ENCODE data around the gene PHACTR4. TPM values are rescaled to one million over a fixed set of nuclear protein-coding genes. Genes with fewer than 3 reads are reported as not detected.

Gene PHACTR4
- total RNA-seq, 1 experiment from 2014 or later = 50.7 TPM

DNA sequence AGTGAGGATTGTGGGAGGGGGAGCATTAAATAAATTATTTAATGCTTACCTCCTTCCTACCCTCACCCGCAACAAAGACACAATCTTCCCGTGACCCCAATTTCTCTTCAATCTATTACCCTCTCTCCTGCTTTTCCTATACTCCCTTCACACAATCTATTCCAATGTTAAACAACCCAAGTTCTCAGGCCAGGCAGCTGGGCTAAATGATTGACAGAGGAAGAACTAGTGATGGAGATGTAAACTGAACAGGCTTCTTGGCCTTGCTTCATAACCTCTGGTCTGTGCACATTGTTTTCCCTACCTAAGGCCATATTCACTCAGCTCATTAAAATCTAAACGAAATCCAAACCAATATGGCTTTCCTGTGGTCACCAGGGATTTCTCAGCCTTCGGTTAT, 132.4 kb downstream of the PHACTR4 start:
- TF ChIP-seq, protein P1, sequence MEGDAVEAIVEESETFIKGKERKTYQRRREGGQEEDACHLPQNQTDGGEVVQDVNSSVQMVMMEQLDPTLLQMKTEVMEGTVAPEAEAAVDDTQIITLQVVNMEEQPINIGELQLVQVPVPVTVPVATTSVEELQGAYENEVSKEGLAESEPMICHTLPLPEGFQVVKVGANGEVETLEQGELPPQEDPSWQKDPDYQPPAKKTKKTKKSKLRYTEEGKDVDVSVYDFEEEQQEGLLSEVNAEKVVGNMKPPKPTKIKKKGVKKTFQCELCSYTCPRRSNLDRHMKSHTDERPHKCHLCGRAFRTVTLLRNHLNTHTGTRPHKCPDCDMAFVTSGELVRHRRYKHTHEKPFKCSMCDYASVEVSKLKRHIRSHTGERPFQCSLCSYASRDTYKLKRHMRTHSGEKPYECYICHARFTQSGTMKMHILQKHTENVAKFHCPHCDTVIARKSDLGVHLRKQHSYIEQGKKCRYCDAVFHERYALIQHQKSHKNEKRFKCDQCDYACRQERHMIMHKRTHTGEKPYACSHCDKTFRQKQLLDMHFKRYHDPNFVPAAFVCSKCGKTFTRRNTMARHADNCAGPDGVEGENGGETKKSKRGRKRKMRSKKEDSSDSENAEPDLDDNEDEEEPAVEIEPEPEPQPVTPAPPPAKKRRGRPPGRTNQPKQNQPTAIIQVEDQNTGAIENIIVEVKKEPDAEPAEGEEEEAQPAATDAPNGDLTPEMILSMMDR (IDR thresholded peaks at IDR 0.05; ENCODE audit: unreplicated experiment) = no peak
- no TSS peak for BruUV-seq (replicated peaks)
- H3K4me1 Mint-ChIP-seq (ENCODE audit: insufficient read depth, unreplicated experiment) = peaks cover 12% of the 10 kb centered on the region
- DNase-seq (ENCODE audit: unreplicated experiment) = no peak
- H3K9me3 Mint-ChIP-seq (ENCODE audit: unreplicated experiment) = no peaks in the 10 kb centered on the region
- ChIA-PET POLR2A (interaction anchor here (0.7 to 1.0 kb wide), 2 partner anchors 29 to 259 kb away, joined by 3 read pairs; no protein-coding TSS in a partner anchor), CTCF (interaction anchor here (1.0 kb wide), 1 partner anchor 28 kb away, joined by 4 read pairs; no protein-coding TSS in a partner anchor)
- no peak overlapping the region for H3K4me3 Mint-ChIP-seq (ENCODE audit: unreplicated experiment)
- no peak overlapping the region for H3K27ac Mint-ChIP-seq (ENCODE audit: low read depth, unreplicated experiment)
- intact Hi-C loops (cut with micrococcal nuclease) = no loop called here
- no peaks in the 10 kb centered on the region for H3K27me3 Mint-ChIP-seq (ENCODE audit: insufficient read depth, unreplicated experiment)
- H3K36me3 Mint-ChIP-seq (ENCODE audit: insufficient read depth, unreplicated experiment) = peaks cover 44% of the 10 kb centered on the region

DNA sequence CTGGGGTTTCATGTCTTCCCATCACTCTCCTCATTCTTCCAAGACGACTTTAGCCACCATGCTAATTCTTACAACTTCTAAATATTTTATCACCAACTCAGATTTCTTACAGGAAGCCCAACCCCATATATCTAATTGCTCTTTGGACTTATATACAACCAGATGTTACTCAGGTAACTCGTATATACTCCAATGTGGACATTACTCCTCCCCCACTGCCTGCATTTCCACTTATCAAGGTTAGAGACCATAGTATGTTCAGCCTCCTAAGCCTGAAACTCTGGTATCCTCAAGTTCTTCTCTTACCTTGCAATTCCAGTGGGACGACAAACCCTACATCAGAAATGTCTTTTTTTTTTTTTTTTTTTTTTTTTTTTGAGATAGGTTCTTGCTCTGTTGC, 133.6 kb downstream of the PHACTR4 start:
- intact Hi-C loops (cut with micrococcal nuclease) = no loop called here
- Mint-ChIP-seq H3K4me1 (ENCODE audit: insufficient read depth, unreplicated experiment) (peaks cover 12% of the 10 kb centered on the region), H3K27ac (ENCODE audit: low read depth, unreplicated experiment) (no peak overlapping the region), H3K9me3 (ENCODE audit: unreplicated experiment) (no peaks in the 10 kb centered on the region), H3K4me3 (ENCODE audit: unreplicated experiment) (no peak overlapping the region), H3K27me3 (ENCODE audit: insufficient read depth, unreplicated experiment) (no peaks in the 10 kb centered on the region), H3K36me3 (ENCODE audit: insufficient read depth, unreplicated experiment) (peaks cover 44% of the 10 kb centered on the region)
- POLR2A ChIA-PET = interaction anchor here (1.0 to 1.3 kb wide), 3 partner anchors 9 to 78 kb away, joined by 4 to 6 read pairs (median 4); no protein-coding TSS in a partner anchor
- CTCF ChIA-PET = interaction anchor here (0.5 to 0.7 kb wide), 2 partner anchors 83 to 125 kb away, joined by 4 read pairs; no protein-coding TSS in a partner anchor
- TF ChIP-seq, protein P1 (IDR thresholded peaks at IDR 0.05; ENCODE audit: unreplicated experiment) = no peak
- no peak for DNase-seq (ENCODE audit: unreplicated experiment)
- no TSS peak for BruUV-seq (replicated peaks)

DNA sequence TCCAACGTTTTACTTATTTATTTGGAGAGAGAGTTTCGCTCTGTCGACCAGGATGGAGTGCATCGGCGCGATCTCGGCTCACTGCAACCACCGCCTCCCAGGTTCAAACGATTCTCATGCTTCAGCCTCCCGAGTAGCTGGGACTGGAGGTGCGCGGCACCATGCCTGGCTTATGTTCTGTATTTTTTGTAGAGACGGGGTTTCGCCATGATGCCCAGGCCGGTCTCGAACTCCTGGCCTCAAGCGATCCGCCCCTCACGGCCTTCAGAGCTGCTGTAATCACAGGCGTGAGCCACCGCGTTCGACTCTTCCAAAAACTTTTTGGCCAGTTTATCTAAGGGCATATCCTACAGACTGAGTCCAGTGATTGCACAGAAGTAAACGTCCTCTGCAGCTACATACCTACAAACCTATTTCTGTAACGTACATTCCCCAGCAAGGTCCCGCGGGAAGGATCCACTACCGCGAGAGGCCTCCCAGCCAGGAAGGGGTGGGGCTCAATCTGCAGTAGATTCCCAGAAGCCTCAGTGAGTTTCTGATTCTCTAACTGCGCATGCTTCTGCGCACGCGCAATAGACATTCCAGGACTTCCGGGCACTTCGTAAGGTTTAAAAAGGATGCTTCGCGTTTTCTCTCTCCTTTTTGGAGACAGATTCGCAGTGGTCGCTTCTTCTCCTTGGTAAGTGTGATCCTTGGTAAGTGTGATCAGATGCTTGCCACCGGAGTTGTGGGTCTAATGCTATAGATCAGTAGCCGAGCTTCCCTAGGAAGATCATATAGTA, 136.1 kb downstream of the PHACTR4 start, which contains the start of gene RCC1:
Gene RCC1, plus strand, starts transcription at position 638 of the 782 bp plus-strand sequence. CDS start 23,824 bp downstream, outside the sequence.
- CTCF ChIA-PET = interaction anchor here (0.5 to 0.8 kb wide), 2 partner anchors 96 to 97 kb away, joined by 3 to 5 read pairs; no protein-coding TSS in a partner anchor
- BruUV-seq (replicated peaks) = TSS peak; percentile 84

More for the DNA sequence above, 136.1 kb downstream of the PHACTR4 start, which contains the start of gene RCC1:
- TF ChIP-seq, protein P1 (IDR thresholded peaks at IDR 0.05; ENCODE audit: unreplicated experiment) = no peak
- Mint-ChIP-seq H3K4me1 (ENCODE audit: insufficient read depth, unreplicated experiment) (peaks cover 22% of the 10 kb centered on the region), H3K27ac (ENCODE audit: low read depth, unreplicated experiment) (peak within 1 kb of the TSS; percentile 98), H3K27me3 (ENCODE audit: insufficient read depth, unreplicated experiment) (no peaks in the 10 kb centered on the region), H3K9me3 (ENCODE audit: unreplicated experiment) (no peaks in the 10 kb centered on the region), H3K4me3 (ENCODE audit: unreplicated experiment) (peak within 1 kb of the TSS; percentile 95), H3K36me3 (ENCODE audit: insufficient read depth, unreplicated experiment) (peaks cover 54% of the 10 kb centered on the region)
- intact Hi-C loops (cut with micrococcal nuclease) = loop anchor here (2.0 kb wide), 1 partner anchor 97 kb away; no protein-coding TSS in a partner anchor
- DNase-seq (ENCODE audit: unreplicated experiment) = peak; percentile 99
- POLR2A ChIA-PET = interaction anchor here (0.6 to 14.1 kb wide), 37 partner anchors 8 to 286 kb away, joined by 3 to 237 read pairs (median 4); partner anchors contain the start of genes MED18, SESN2, TAF12 and TRNAU1AP

Data from MCF 10A (cell line).